GF-D8 (cell line): ENCODE data around the gene PIGA.
"Not testable (repeated sequence)": the region's sequence is repeated elsewhere in the genome, so short reads cannot be mapped to it uniquely, and the experiment has no call there.

Experiments used
- DNase-seq: peaks from one replicate; lab custom pipeline; 2025; lab: John Stamatoyannopoulos, UW

The PIGA gene

GRCh38 chrX:15320297-15320696 is 15.0 kb downstream of the PIGA start:
- no peak for DNase-seq

- DNase-seq, result no peak
These were observed 16.2 kb downstream of the PIGA start for GRCh38 chrX:15319075-15319474.

GRCh38 chrX:15315509-15315908 is 19.8 kb downstream of the PIGA start, which contains the start of gene ASB11:
Gene ASB11, minus strand, starts transcription at chrX:15315640. Its CDS starts 35 bp downstream, at chrX:15315605.
- no peak for DNase-seq

GRCh38 chrX:15314472-15314871 is 20.9 kb downstream of the PIGA start:
- DNase-seq, result no peak

- DNase-seq, result no peak
These were observed 24.2 kb downstream of the PIGA start for GRCh38 chrX:15311119-15311518.

GRCh38 chrX:15310117-15310516 is 25.2 kb downstream of the PIGA start:
- no peak for DNase-seq

GRCh38 chrX:15305899-15306298 is 29.4 kb downstream of the PIGA start:
- not testable (repeated sequence) for DNase-seq

- peak; percentile 74 for DNase-seq
These were observed 33.4 kb downstream of the PIGA start for GRCh38 chrX:15301924-15302323.

- DNase-seq, result peak; percentile 0
These were observed 35.1 kb downstream of the PIGA start for GRCh38 chrX:15299941-15300851.

- DNase-seq, result no peak
These were observed 36.5 kb downstream of the PIGA start for GRCh38 chrX:15298780-15299179.

GRCh38 chrX:15298201-15298600 is 37.1 kb downstream of the PIGA start:
- peak; percentile 5 for DNase-seq

GRCh38 chrX:15293451-15293850 is 41.9 kb downstream of the PIGA start:
- DNase-seq, result no peak

GRCh38 chrX:15292861-15293260 is 42.5 kb downstream of the PIGA start:
- no peak for DNase-seq

GRCh38 chrX:15277604-15278003 is 57.7 kb downstream of the PIGA start:
- DNase-seq, result no peak

GRCh38 chrX:15274946-15275345 is 60.4 kb downstream of the PIGA start:
- no peak for DNase-seq

- not testable (repeated sequence) for DNase-seq
These were observed 62.0 kb downstream of the PIGA start for GRCh38 chrX:15273275-15273674.

- DNase-seq, result no peak
These were observed 63.6 kb downstream of the PIGA start for GRCh38 chrX:15271757-15272156.

GRCh38 chrX:15269618-15270521 is 65.5 kb downstream of the PIGA start, which contains the start of gene ASB9:
Gene ASB9, minus strand, starts transcription at chrX:15270083. Its CDS starts 209 bp downstream, at chrX:15269874.
- DNase-seq, result peak; percentile 23
